GM19043 (cell line): ENCODE data around the gene SULF2.
A peak's percentile ranks its signal among the peaks of the same experiment; 100 is the strongest.

Experiments
- ATAC-seq: cut with Tn5 transposase; IDR thresholded peaks from one replicate; pipeline ENCODE4 v1.9.1; 2021; ENCODE audit warnings: low read depth; ENCODE audit not compliant: unreplicated experiment

The SULF2 gene

GRCh38 chr20:47620808-47621805 lies 164.2 kb downstream of the SULF2 start:
- no peak for ATAC-seq

DNA sequence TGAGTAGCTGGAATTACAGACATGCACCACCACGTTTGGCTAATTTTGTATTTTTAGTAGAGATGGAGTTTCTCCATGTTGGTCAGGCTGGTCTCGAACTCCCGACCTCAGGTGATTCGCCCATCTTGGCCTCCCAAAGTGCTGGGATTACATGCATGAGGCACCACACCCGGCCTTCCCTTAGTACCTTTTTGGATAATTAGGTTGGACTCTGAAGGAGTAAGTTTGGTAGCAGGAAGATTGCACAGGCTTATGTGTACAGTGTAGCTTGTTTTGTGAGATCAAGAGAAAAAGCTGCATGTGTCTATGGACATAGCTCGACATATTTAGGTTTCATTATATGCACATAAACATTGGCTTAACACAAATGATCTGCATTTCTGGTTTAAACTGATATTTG lies 166.8 kb downstream of the SULF2 start:
- no peak for ATAC-seq

DNA sequence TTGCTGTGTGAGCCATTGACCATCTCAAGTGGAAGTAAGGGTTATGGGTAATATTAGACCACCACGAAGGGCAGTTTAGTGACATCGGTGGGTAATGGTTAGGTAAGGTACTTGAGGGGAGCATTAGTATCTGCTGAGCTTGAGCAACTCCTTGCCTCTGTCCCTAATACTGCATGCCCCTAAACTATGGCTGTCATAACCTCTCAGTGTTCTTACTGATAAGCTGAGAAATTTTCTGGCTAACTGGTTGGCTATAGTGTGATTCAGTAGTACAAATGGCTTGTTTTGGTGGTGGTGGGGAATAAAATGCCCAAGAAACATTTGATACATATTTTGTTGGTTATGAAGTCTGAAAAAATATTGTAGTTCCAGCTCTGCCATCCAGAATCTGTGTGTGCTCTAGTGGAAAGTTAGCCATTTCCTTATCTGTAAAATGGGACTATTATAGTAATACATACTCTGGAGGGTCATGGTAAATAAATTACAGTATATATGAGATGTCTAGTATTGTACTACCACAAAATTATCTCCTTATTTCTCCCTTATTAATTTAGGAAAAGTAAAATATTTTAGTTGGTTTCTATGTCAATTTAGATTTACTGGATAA lies 170.5 kb downstream of the SULF2 start:
- no peak for ATAC-seq

DNA sequence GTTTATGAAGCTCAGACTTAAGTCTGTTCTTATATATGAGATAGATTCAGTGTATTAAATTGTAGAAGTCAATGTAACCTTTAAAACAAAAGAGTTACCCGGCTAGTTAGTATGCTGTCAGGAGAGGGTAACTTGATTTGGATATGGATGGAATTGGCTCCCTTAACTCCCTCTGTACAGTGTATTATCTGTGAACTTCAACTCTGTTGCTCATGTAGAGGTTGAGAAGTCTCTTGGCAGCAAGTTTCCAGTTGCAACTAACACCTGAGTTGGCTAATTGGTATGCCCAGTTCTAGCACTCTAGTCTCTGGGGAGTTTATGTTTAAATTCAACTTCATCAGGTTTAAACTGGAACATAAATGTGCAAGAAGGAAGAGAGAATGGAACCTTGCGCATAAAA lies 172.6 kb downstream of the SULF2 start:
- no peak for ATAC-seq

GRCh38 chr20:47611785-47612184 lies 173.5 kb downstream of the SULF2 start:
- no peak for ATAC-seq

DNA sequence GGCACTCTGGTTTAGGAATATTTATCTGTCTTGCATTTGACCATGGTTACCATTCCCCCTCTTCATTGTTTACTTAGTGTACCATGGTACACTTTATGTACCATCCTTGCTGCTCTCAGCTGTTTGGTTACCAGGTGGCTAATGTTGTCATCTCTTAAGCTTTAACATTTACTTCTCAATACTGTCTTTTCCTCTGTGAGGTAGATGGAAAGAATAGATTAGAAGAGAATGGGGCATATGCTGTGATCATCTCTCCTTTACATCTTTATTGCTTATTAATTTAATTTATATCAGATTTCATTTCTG lies 174.4 kb downstream of the SULF2 start:
- ATAC-seq: no peak

DNA sequence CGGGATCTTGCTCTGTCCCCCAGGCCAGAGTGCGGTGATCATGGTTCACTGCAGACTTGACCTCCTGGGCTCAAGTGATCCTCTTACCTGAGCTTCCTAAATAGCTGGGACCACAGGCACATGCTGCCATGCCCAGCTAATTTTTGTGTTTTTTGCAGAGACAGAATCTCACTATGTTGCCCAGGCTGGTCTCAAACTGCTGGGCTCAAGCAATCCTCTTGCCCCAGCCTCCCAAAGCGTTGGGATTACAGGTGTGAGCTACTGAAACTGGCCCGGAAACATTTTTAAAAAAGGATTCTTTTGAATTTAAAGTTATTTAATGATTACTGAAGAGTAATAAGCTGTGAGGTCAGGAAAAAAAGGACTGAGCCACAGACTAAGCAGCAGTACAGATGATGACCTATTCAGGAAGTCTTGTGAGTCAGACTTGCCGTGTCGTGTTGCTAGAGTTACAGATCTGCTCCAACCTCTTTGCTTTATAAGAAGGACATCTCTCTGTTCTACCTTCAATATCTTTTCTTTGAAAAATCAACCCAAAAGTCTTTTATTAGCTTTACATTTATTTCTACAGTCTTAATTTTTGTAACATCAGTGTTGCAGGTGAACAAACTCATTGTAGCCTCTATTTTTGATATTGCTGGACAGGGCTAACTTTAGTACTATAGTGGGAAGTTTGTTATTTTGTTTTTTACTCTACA lies 174.9 kb downstream of the SULF2 start:
- peak; percentile 57 for ATAC-seq

DNA sequence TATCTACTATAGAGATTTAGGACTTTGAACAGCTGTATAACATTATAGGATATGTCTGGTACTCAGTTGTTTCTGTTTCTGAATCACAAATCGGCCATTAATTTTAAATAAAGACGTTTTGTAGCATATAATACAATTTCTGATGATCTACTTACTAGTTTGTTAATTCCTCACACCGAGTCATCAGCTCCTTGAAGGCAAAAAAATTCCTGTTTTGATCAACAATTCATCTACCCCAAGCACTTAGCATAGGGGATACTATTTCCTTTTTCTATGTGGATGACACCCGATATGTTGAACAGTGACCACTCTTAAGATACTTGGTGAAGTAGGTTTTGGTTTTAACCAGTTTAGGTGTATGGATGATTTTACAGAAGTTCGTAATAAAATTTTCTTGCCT lies 176.3 kb downstream of the SULF2 start:
- no peak for ATAC-seq
